Panc1 (cell line): ENCODE measurements around the gene TRDMT1. TPM values are rescaled to one million over a fixed set of nuclear protein-coding genes. Genes with fewer than 3 reads are reported as not detected.

Experiments
- ATAC-seq: fragments of 200-7000 bp; cut with Tn5 transposase; 2 replicates; pipeline ENCODE4 v1.9.1; 2020; ENCODE audit warnings: mild to moderate bottlenecking, moderate library complexity
- BruUV-seq: library from RNA; stranded (reverse); fragments of 400-500 nt; replicated peaks from 2 replicates; lab custom pipeline; 2021; lab: Mats Ljungman, UMichigan
- CTCF ChIA-PET: fragments of 300-600 bp; sonication (Branson Sonifier 250); formaldehyde crosslinking; loops from one replicate; lab custom pipeline; 2022; ENCODE audit warnings: antibody characterized with exemption; lab: Charles Lee
- POLR2A ChIA-PET: fragments of 300-600 bp; sonication (Branson Sonifier 250); formaldehyde crosslinking; loops from one replicate; lab custom pipeline; 2022; ENCODE audit warnings: antibody characterized with exemption; lab: Charles Lee
- DNase-seq: peaks from one replicate; pipeline ENCODE4 v3.0.0-alpha.2; 2010; ENCODE audit warnings: low read depth, low spot score
- H3K27ac ChIP-seq: 2 replicates; pipeline ENCODE4 v1.5.1; 2011; ENCODE audit warnings: mild to moderate bottlenecking, low read length, inconsistent platforms
- H3K27me3 ChIP-seq: fragments of 200-500 bp; sonication (Bioruptor generic); 2 replicates; pipeline ENCODE4 v1.6.0; 2014; ENCODE audit warnings: low read length, inconsistent platforms; ENCODE audit not compliant: control insufficient read depth, insufficient read depth
- H3K36me3 ChIP-seq: fragments of 200-500 bp; sonication (Bioruptor generic); 2 replicates; pipeline ENCODE4 v1.5.1; 2014; ENCODE audit warnings: inconsistent platforms, mild to moderate bottlenecking, low read length, moderate library complexity; ENCODE audit not compliant: control insufficient read depth, insufficient read depth
- H3K4me1 ChIP-seq: 2 replicates; pipeline ENCODE4 v1.5.1; 2011; ENCODE audit warnings: inconsistent platforms, mild to moderate bottlenecking, low read length, moderate library complexity; ENCODE audit not compliant: control insufficient read depth, insufficient read depth
- H3K4me3 ChIP-seq, 2 experiments: 2 replicates each; pipeline ENCODE4 v1.5.1; 2011 to 2012; ENCODE audit warnings: low read depth in 2 of 2, low read length in 2 of 2, mild to moderate bottlenecking in 2 of 2, inconsistent platforms in 1 of 2, moderate library complexity in 1 of 2
- H3K9me3 ChIP-seq: fragments of 200-500 bp; sonication (Bioruptor generic); 2 replicates; pipeline ENCODE4 v1.5.1; 2014; ENCODE audit warnings: low read depth, mild to moderate bottlenecking, inconsistent platforms, low read length, moderate library complexity; ENCODE audit not compliant: control insufficient read depth, insufficient read depth
- POLR2AphosphoS5 ChIP-seq: IDR thresholded peaks from 2 replicates; pipeline ENCODE4 v1.6.1; 2012; ENCODE audit warnings: mild to moderate bottlenecking, low read depth, low read length, moderate library complexity
- REST ChIP-seq, 2 experiments: IDR thresholded peaks; 2 replicates each; pipeline ENCODE4 v1.6.1; 2011 to 2012; ENCODE audit warnings: low read depth in 2 of 2, control low read depth in 1 of 2, low read length in 1 of 2, mild to moderate bottlenecking in 1 of 2, moderate library complexity in 1 of 2; ENCODE audit not compliant: insufficient read depth in 1 of 2
- in situ Hi-C: cut with HindIII; loops from 2 replicates; pipeline ENCODE4 v1.10.0; 2016; ENCODE audit warnings: low sequenced_read_pairs, low pct_unique_long_range_greater_than_20kb
- intact Hi-C: fragments of 100-400 bp; cut with micrococcal nuclease; formaldehyde crosslinking; loops from one replicate; pipeline ENCODE4 v1.10.0; 2022; ENCODE audit not compliant: unreplicated experiment
- total RNA-seq: library from RNA; stranded (reverse); gene quantifications from one replicate; pipeline ENCODE4 v1.2.1, GENCODE V29; 2021; ENCODE audit not compliant: unreplicated experiment

Gene TRDMT1
- total RNA-seq, 1 experiment from 2014 or later = 7.6 TPM

GRCh38 chr10:17098012-17098411 is 103.5 kb downstream of the TRDMT1 start:
- in situ Hi-C loops = no loop called here
- no peak for ATAC-seq
- ChIA-PET POLR2A (no interaction called here), CTCF (no interaction called here)
- Histone ChIP-seq H3K36me3 (no peaks in the 10 kb centered on the region), H3K4me1 (no peaks in the 10 kb centered on the region), H3K4me3 (no peak overlapping the region), H3K27ac (peak overlapping the region; percentile 35; the same call in 1 of the 2 replicates), H3K27me3 (no peaks in the 10 kb centered on the region), H3K9me3 (peaks cover 24% of the 10 kb centered on the region)
- BruUV-seq = no TSS peak
- TF ChIP-seq REST (IDR thresholded peaks at IDR 0.05; ENCODE audit: insufficient read depth in 1 of 2, low read depth in 2 of 2, low read length in 1 of 2) (no peak), POLR2AphosphoS5 (no peak)
- intact Hi-C loops = no loop called here
- DNase-seq = no peak

Other genes starting within 250 kb of the TRDMT1 start
- 1.3 TPM for gene CUBN, start 71.9 kb downstream of the TRDMT1 start, total RNA-seq
- 3,436 TPM for gene VIM, start 26.6 kb upstream of the TRDMT1 start, total RNA-seq